GM06990 (cell line): Measurements from ENCODE around the gene MTCP1.

ENCODE experiments used
- DNase-seq: peaks from one replicate; pipeline ENCODE4 v3.0.0-alpha.2; 2011; ENCODE audit not compliant: insufficient read length; ENCODE audit errors: extremely low read depth
- H3K27me3 ChIP-seq: replicated peaks from 2 replicates; pipeline ENCODE4 v1.6.0; 2011; ENCODE audit warnings: low read length; ENCODE audit not compliant: control insufficient read depth, insufficient read depth
- H3K36me3 ChIP-seq: 2 replicates; pipeline ENCODE4 v1.5.1; 2011; ENCODE audit warnings: low read length; ENCODE audit not compliant: control insufficient read depth, insufficient read depth
- H3K4me3 ChIP-seq: replicated peaks from 2 replicates; pipeline ENCODE4 v1.5.1; 2011; ENCODE audit warnings: low read depth, mild to moderate bottlenecking, control low read depth, low read length
- TF ChIP-seq, protein P1 (sequence below): IDR thresholded peaks from 2 replicates; pipeline ENCODE4 v1.5.1; 2011; ENCODE audit warnings: low read length, control low read depth, mild to moderate bottlenecking, inconsistent platforms; ENCODE audit not compliant: insufficient read depth, poor library complexity, severe bottlenecking

MTCP1 gene

DNA sequence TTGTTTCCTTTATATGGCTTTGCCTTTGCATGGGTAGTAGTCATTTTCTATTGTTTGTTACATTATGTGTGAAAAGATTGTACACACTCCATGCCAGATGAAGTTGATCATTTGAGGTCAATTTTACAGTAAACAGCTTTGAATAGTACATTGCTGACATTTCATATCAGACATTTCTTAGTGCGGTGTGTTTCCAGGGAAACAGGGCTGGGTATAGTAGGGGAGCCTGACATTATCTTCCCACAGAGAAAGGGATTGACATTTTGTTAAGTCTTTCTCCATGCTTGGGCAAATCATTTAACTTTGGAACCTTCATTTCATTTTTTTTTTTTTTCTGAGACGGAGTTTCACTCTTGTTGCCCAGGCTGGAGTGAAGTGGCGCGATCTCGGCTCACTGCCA is 39.3 kb downstream of the MTCP1 start:
- no peak for DNase-seq
- Histone ChIP-seq H3K36me3 (no peaks in the 10 kb centered on the region), H3K27me3 (no peaks in the 10 kb centered on the region), H3K4me3 (no peak overlapping the region)
- TF ChIP-seq, protein P1, sequence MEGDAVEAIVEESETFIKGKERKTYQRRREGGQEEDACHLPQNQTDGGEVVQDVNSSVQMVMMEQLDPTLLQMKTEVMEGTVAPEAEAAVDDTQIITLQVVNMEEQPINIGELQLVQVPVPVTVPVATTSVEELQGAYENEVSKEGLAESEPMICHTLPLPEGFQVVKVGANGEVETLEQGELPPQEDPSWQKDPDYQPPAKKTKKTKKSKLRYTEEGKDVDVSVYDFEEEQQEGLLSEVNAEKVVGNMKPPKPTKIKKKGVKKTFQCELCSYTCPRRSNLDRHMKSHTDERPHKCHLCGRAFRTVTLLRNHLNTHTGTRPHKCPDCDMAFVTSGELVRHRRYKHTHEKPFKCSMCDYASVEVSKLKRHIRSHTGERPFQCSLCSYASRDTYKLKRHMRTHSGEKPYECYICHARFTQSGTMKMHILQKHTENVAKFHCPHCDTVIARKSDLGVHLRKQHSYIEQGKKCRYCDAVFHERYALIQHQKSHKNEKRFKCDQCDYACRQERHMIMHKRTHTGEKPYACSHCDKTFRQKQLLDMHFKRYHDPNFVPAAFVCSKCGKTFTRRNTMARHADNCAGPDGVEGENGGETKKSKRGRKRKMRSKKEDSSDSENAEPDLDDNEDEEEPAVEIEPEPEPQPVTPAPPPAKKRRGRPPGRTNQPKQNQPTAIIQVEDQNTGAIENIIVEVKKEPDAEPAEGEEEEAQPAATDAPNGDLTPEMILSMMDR, result no peak

DNA sequence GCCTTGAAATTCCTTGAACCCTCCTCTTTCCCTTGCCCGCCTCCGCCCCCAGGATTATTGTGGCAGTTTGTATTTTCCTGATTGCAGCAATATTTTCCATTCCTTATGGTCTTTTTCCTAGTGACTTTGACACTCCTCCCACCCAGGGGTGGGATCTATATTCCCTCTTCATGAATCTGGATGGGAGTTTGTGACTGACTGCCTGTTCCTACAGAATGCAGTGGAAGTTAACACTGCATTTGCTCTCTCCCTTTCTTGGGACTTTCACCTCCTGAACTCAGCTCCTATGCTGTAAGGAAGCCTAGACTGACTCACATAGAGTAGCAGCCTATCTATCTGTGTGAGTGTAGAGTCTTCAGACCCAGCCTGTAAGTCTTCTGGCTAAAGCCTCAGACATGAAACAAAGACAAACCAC is 42.1 kb downstream of the MTCP1 start:
- H3K36me3 ChIP-seq, result no peaks in the 10 kb centered on the region
- TF ChIP-seq, protein P1, result no peak
- no peaks in the 10 kb centered on the region for H3K27me3 ChIP-seq
- DNase-seq, result no peak
- no peak overlapping the region for H3K4me3 ChIP-seq

DNA sequence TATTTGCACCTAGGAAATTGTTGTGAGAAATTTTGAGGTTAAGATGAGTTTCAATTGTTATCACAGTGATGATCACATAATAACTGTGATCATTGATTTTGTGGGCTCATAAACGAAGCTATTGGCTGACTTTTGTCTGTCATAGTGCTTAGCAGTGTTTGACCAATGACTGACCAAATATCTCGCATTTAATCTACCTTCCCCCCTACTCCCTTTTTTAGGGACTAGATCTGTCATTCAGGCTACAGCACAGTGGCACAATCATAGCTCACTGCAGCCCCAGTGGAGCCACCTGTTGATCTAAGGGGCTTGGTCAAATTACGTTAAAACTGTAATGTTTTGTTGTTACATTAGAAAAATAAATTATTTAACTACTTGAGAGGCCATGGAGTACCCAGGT is 42.8 kb downstream of the MTCP1 start:
- TF ChIP-seq, protein P1, result peak; percentile 27
- Histone ChIP-seq H3K27me3 (no peaks in the 10 kb centered on the region), H3K4me3 (peak overlapping the region; percentile 78), H3K36me3 (no peaks in the 10 kb centered on the region)
- DNase-seq, result no peak

DNA sequence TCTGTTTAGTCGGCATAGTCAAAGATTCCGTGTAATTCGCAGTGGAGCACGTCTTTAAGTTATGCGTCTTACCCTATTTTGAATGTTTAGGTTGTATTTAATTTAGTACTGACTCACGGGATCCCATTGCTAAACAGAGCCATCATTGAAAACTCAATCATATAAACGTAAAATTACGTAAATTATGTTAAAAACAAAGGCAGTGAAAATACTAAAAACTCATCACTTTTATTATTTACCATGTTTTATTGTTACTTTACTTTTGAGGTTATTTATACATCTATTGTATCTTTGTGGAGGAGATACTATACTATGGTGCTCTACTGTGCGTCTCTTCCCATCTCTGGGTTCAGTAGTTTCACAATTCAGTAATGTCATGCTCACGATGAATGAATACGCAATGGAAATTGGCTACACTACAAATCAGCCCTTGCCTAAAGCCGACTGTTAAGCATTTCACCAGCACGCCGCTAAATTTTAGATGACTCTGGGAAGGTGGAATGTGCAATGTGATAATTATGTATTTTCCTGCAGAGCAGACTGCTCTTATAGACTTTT is 43.3 kb downstream of the MTCP1 start:
- Histone ChIP-seq H3K36me3 (no peaks in the 10 kb centered on the region), H3K4me3 (peak overlapping the region; percentile 78), H3K27me3 (no peaks in the 10 kb centered on the region)
- TF ChIP-seq, protein P1, result no peak
- DNase-seq, result no peak

DNA sequence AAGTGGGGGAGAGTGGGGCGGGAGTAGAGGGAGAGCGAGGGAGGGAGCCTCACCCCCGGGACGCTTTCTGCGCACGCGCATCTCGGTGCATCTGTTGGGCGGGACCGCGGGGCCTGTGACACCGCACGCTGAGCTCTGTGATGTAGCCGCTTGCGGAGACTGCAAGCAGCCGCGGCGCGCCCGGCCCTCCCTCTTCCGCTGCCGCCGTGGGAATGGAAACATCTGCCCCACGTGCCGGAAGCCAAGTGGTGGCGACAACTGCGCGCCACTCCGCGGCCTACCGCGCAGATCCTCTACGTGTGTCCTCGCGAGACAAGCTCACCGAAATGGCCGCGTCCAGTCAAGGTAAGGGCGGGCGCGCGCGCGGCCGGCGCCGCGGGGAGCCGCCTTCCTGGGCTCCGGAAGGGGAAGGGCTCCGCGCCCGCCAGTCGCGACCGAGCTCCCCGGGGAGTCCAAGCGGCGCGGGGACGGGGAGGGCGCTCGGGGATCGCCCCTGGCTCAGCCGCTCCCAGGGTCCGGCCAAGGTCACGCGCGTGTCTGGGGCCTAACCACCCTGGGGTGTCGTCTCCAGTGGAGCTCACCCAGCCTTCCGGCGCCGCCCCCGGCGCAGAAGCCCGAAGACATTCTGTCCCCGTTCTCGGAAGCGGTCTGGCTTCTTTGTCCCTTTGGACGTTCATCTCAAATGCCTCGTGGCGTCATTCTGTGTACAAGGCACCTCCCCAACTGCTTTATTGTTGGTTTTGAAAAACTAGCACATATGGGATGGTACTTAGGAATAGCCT is 44.0 kb downstream of the MTCP1 start, which contains the start of gene FUNDC2:
FUNDC2 (plus strand) TSS at position 118 of the 782 bp plus-strand sequence; CDS start at position 213, 95 bp downstream.
- DNase-seq, result peak; percentile 97
- no peaks in the 10 kb centered on the region for H3K36me3 ChIP-seq
- H3K4me3 ChIP-seq, result peak within 1 kb of the TSS; percentile 78
- TF ChIP-seq, protein P1, result no peak
- no peaks in the 10 kb centered on the region for H3K27me3 ChIP-seq

DNA sequence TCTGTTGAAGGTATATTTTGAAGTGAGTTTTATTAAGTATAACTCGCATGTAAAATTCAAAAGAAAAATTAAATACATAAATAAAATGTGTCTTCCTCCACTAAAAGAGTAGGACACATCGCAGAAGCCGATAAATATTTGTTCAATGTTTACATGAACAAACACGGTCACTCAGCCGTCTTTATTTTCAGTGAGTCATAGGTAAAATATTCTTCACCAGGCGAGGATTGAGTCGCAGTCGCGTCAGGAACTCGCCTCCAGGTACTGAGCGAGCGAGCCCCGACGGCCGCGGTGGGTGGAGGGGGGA is 44.6 kb downstream of the MTCP1 start:
- TF ChIP-seq, protein P1, result no peak
- no peak for DNase-seq
- Histone ChIP-seq H3K36me3 (no peaks in the 10 kb centered on the region), H3K4me3 (peak overlapping the region; percentile 78), H3K27me3 (no peaks in the 10 kb centered on the region)
